H1 (cell line): Measurements from ENCODE around the gene MOB2. TPM values are rescaled to one million over a fixed set of nuclear protein-coding genes. Genes with fewer than 3 reads are reported as not detected.

Experiments used
- HDAC6 ChIP-seq: IDR thresholded peaks from one replicate; pipeline ENCODE4 v1.7.1; 2012; ENCODE audit warnings: low read depth, mild to moderate bottlenecking, inconsistent platforms, low read length, moderate library complexity
- POLR2AphosphoS5 ChIP-seq: IDR thresholded peaks from 2 replicates; pipeline ENCODE4 v1.6.1; 2011; ENCODE audit warnings: low read depth, low read length
- TBP ChIP-seq: IDR thresholded peaks from 2 replicates; pipeline ENCODE4 v1.6.1; 2011; ENCODE audit warnings: low read depth, low read length, improper control_type of control experiment
- polyA plus RNA-seq, 7 experiments: library from polyadenylated mRNA; depleted of rRNA in 3 of 7; stranded (reverse) in 5 of 7; unstranded in 2 of 7; fragments of >200 nt in 5 of 7; fragments of 200-250 nt in 2 of 7; gene quantifications; 1 replicate in 5 of 7; 2 replicates in 1 of 7; 4 replicates in 1 of 7; pipeline versions ENCODE4 v1.2.1 to v1.2.3, GENCODE V29; 2011 to 2013; ENCODE audit warnings: missing spikeins in 2 of 7, mixed read lengths in 2 of 7
- total RNA-seq: library from RNA; stranded (reverse); fragmentation: NEBNext Ultra II Directional; extraction: Animal tissue kit (Norgen Biotek cat#: 25700); gene quantifications from 2 replicates; pipeline ENCODE4 v1.2.1, GENCODE V29; 2021

MOB2 gene
- total and polyA plus RNA-seq, 2 of the 8 experiments (the other 6 are each of a cell fraction or from before 2014, with no cell fraction given), result 18.6 to 28.2 TPM

- TF ChIP-seq HDAC6 (no peak), TBP (no peak), POLR2AphosphoS5 (no peak)
Observed at GRCh38 chr11:1487091-1487850, 692 bp upstream of the MOB2 start (continued).
